HG02623 (cell line): ENCODE results near the gene KCTD1.
A peak's percentile ranks its signal among the peaks of the same experiment; 100 is the strongest.

Experiments used
- ATAC-seq: cut with Tn5 transposase; IDR thresholded peaks from one replicate; pipeline ENCODE4 v1.9.1; 2021; ENCODE audit warnings: moderate library complexity; ENCODE audit not compliant: unreplicated experiment

Gene KCTD1

GRCh38 chr18:26482569-26482968, 65.8 kb downstream of the KCTD1 start:
- ATAC-seq, result no peak

- ATAC-seq, result no peak
These were observed 67.2 kb downstream of the KCTD1 start for GRCh38 chr18:26480897-26481795.

- ATAC-seq, result no peak
These were observed 68.7 kb downstream of the KCTD1 start for GRCh38 chr18:26479681-26480079.

GRCh38 chr18:26479065-26479680, 69.2 kb downstream of the KCTD1 start:
- ATAC-seq, result no peak

GRCh38 chr18:26477828-26478466, 70.4 kb downstream of the KCTD1 start:
- no peak for ATAC-seq

- no peak for ATAC-seq
These were observed 71.7 kb downstream of the KCTD1 start for GRCh38 chr18:26476697-26477096.

- no peak for ATAC-seq
These were observed 73.8 kb downstream of the KCTD1 start for GRCh38 chr18:26474542-26474941.

- ATAC-seq, result no peak
These were observed 74.7 kb downstream of the KCTD1 start for GRCh38 chr18:26473672-26474071.

GRCh38 chr18:26471826-26472225, 76.5 kb downstream of the KCTD1 start:
- ATAC-seq, result no peak

GRCh38 chr18:26471027-26471426, 77.3 kb downstream of the KCTD1 start:
- ATAC-seq, result no peak

- ATAC-seq, result peak; percentile 80
These were observed 78.2 kb downstream of the KCTD1 start for GRCh38 chr18:26470011-26470637.

GRCh38 chr18:26468931-26469340, 79.4 kb downstream of the KCTD1 start:
- ATAC-seq, result peak; percentile 48

GRCh38 chr18:26466026-26466425, 82.3 kb downstream of the KCTD1 start:
- ATAC-seq, result no peak

- no peak for ATAC-seq
These were observed 82.9 kb downstream of the KCTD1 start for GRCh38 chr18:26465431-26465830.

GRCh38 chr18:26464128-26465011, 84.0 kb downstream of the KCTD1 start:
- no peak for ATAC-seq

GRCh38 chr18:26462355-26462754, 86.0 kb downstream of the KCTD1 start:
- no peak for ATAC-seq

GRCh38 chr18:26461405-26461804, 86.9 kb downstream of the KCTD1 start:
- ATAC-seq, result no peak

- ATAC-seq, result peak; percentile 69
These were observed 87.8 kb downstream of the KCTD1 start for GRCh38 chr18:26460449-26461091.

- ATAC-seq, result no peak
These were observed 88.5 kb downstream of the KCTD1 start for GRCh38 chr18:26459884-26460283.

- no peak for ATAC-seq
These were observed 89.0 kb downstream of the KCTD1 start for GRCh38 chr18:26459340-26459739.
